Neural progenitor cell (in vitro differentiated cells): Measurements from ENCODE around the gene TGFB1. TPM values are rescaled to one million over a fixed set of nuclear protein-coding genes. Genes with fewer than 3 reads are reported as not detected.

Source experiments
- DNase-seq: peaks from one replicate; pipeline ENCODE4 v3.0.0-alpha.2; 2016; ENCODE audit warnings: low spot score
- H2AFZ ChIP-seq: fragments of 200-600 bp; sonication (generic); replicated peaks from 2 replicates; pipeline ENCODE4 v1.6.1; 2016; ENCODE audit warnings: antibody characterized with exemption
- H3F3A ChIP-seq: fragments of 200-600 bp; sonication (generic); 2 replicates; pipeline ENCODE4 v1.6.1; 2016; ENCODE audit warnings: antibody characterized with exemption, low read depth
- H3K27ac ChIP-seq: fragments of 200-600 bp; sonication (generic); 2 replicates; pipeline ENCODE4 v1.5.1; 2016; ENCODE audit warnings: mild to moderate bottlenecking
- H3K27me3 ChIP-seq: fragments of 200-600 bp; sonication (generic); 2 replicates; pipeline ENCODE4 v1.6.1; 2016; ENCODE audit warnings: mild to moderate bottlenecking, moderate library complexity
- H3K36me3 ChIP-seq: fragments of 200-600 bp; sonication (generic); 2 replicates; pipeline ENCODE4 v1.5.1; 2016
- H3K4me1 ChIP-seq: fragments of 200-600 bp; sonication (generic); 2 replicates; pipeline ENCODE4 v1.6.1; 2016; ENCODE audit warnings: mixed run types
- H3K4me2 ChIP-seq: fragments of 200-600 bp; sonication (generic); 2 replicates; pipeline ENCODE4 v1.6.1; 2016
- H3K4me3 ChIP-seq: fragments of 200-600 bp; sonication (generic); 2 replicates; pipeline ENCODE4 v1.5.1; 2016
- H3K79me2 ChIP-seq: fragments of 200-600 bp; sonication (generic); 2 replicates; pipeline ENCODE4 v1.6.1; 2016; ENCODE audit warnings: low read depth
- H3K9ac ChIP-seq: fragments of 200-600 bp; sonication (generic); 2 replicates; pipeline ENCODE4 v1.6.1; 2016
- H3K9me3 ChIP-seq: fragments of 200-600 bp; sonication (generic); 2 replicates; pipeline ENCODE4 v1.5.1; 2016; ENCODE audit warnings: low read depth
- H4K20me1 ChIP-seq: fragments of 200-600 bp; sonication (generic); 2 replicates; pipeline ENCODE4 v1.6.1; 2016; ENCODE audit warnings: low read depth
- H3K27ac Mint-ChIP-seq: 3 replicates; pipeline ENCODE4 v1.8.0; 2021; ENCODE audit warnings: mixed read lengths
- H3K27me3 Mint-ChIP-seq: 2 replicates; pipeline ENCODE4 v1.8.0; 2022; ENCODE audit warnings: low read depth, mild to moderate bottlenecking, inconsistent platforms, moderate library complexity, mixed read lengths; ENCODE audit not compliant: insufficient read depth
- H3K36me3 Mint-ChIP-seq: 3 replicates; pipeline ENCODE4 v1.8.0; 2021; ENCODE audit warnings: mixed read lengths
- H3K4me1 Mint-ChIP-seq: 3 replicates; pipeline ENCODE4 v1.8.0; 2021; ENCODE audit warnings: mixed read lengths
- H3K4me3 Mint-ChIP-seq: 3 replicates; pipeline ENCODE4 v1.8.0; 2021; ENCODE audit warnings: mild to moderate bottlenecking, moderate library complexity, mixed read lengths
- H3K9me3 Mint-ChIP-seq: 3 replicates; pipeline ENCODE4 v1.8.0; 2020; ENCODE audit warnings: mixed read lengths
- CTCF ChIP-seq: fragments of 200-600 bp; sonication (generic); IDR thresholded peaks from 2 replicates; pipeline ENCODE4 v1.5.1; 2017; ENCODE audit warnings: antibody characterized with exemption, mild to moderate bottlenecking
- EZH2 ChIP-seq: fragments of 200-600 bp; sonication (generic); IDR thresholded peaks from 2 replicates; pipeline ENCODE4 v1.6.1; 2017; ENCODE audit warnings: antibody characterized with exemption, mild to moderate bottlenecking, moderate library complexity
- EZH2phosphoT487 ChIP-seq: fragments of 200-600 bp; sonication (generic); IDR thresholded peaks from 2 replicates; pipeline ENCODE4 v1.6.1; 2017; ENCODE audit warnings: antibody characterized with exemption
- total RNA-seq: library from RNA; depleted of rRNA; stranded (reverse); fragments of >200 nt; gene quantifications from 2 replicates; pipeline ENCODE4 v1.2.3, GENCODE V29; 2015; ENCODE audit warnings: low replicate concordance

Gene TGFB1
- total RNA-seq, 1 donor from 2014 or later: 0.65 TPM

- TF ChIP-seq CTCF (no peak), EZH2 (no peak), EZH2phosphoT487 (no peak)
- peaks cover 21% of the 10 kb centered on the region for H4K20me1 ChIP-seq
- peaks cover 43% of the 10 kb centered on the region for H3K4me1 Mint-ChIP-seq
- no peak for DNase-seq
- no peaks in the 10 kb centered on the region for H3K9me3 ChIP-seq
- H3K36me3 ChIP-seq: no peaks in the 10 kb centered on the region
- H3K27ac ChIP-seq: no peak overlapping the region
- H3K9me3 Mint-ChIP-seq: no peaks in the 10 kb centered on the region
- no peak overlapping the region for H2AFZ ChIP-seq
- H3K27me3 ChIP-seq: peaks cover 12% of the 10 kb centered on the region
- no peaks in the 10 kb centered on the region for H3K79me2 ChIP-seq
- H3K27me3 Mint-ChIP-seq: peaks cover 10% of the 10 kb centered on the region
- no peak overlapping the region for H3K4me3 ChIP-seq
- peaks cover 21% of the 10 kb centered on the region for H3F3A ChIP-seq
- no peak overlapping the region for H3K9ac ChIP-seq
- no peak overlapping the region for H3K27ac Mint-ChIP-seq
- H3K4me3 Mint-ChIP-seq: no peak overlapping the region
- no peak overlapping the region for H3K4me2 ChIP-seq
- H3K36me3 Mint-ChIP-seq: peaks cover 5% of the 10 kb centered on the region
- peaks cover 18% of the 10 kb centered on the region for H3K4me1 ChIP-seq
Measured at GRCh38 chr19:41323023-41323422, 30.7 kb downstream of the TGFB1 start.

- Histone ChIP-seq H3K9me3 (no peaks in the 10 kb centered on the region), H3K27me3 (peaks cover 12% of the 10 kb centered on the region), H3K27ac (no peak overlapping the region), H2AFZ (no peak overlapping the region), H3K79me2 (no peaks in the 10 kb centered on the region), H3K9ac (no peak overlapping the region), H3F3A (peaks cover 21% of the 10 kb centered on the region), H3K4me3 (no peak overlapping the region), H4K20me1 (peaks cover 21% of the 10 kb centered on the region), H3K4me2 (no peak overlapping the region), H3K36me3 (no peaks in the 10 kb centered on the region), H3K4me1 (peaks cover 18% of the 10 kb centered on the region)
- DNase-seq: no peak
- Mint-ChIP-seq H3K36me3 (peaks cover 8% of the 10 kb centered on the region), H3K27ac (no peak overlapping the region), H3K27me3 (peaks cover 7% of the 10 kb centered on the region), H3K4me1 (peaks cover 41% of the 10 kb centered on the region), H3K4me3 (no peak overlapping the region), H3K9me3 (no peaks in the 10 kb centered on the region)
- TF ChIP-seq EZH2phosphoT487 (no peak), CTCF (no peak), EZH2 (no peak)
Measured at GRCh38 chr19:41322451-41322850, 31.3 kb downstream of the TGFB1 start.

- Histone ChIP-seq H3K27ac (no peak overlapping the region), H3K9me3 (no peaks in the 10 kb centered on the region), H2AFZ (no peak overlapping the region), H4K20me1 (peaks cover 21% of the 10 kb centered on the region), H3K27me3 (peaks cover 12% of the 10 kb centered on the region), H3K36me3 (peaks cover 4% of the 10 kb centered on the region), H3F3A (peaks cover 21% of the 10 kb centered on the region), H3K79me2 (no peaks in the 10 kb centered on the region), H3K4me3 (no peak overlapping the region), H3K4me2 (no peak overlapping the region), H3K4me1 (peaks cover 18% of the 10 kb centered on the region), H3K9ac (no peak overlapping the region)
- no peaks in the 10 kb centered on the region for H3K9me3 Mint-ChIP-seq
- no peak for TF ChIP-seq EZH2
- TF ChIP-seq EZH2phosphoT487: no peak
- TF ChIP-seq CTCF: peak; percentile 74
- peaks cover 36% of the 10 kb centered on the region for H3K4me1 Mint-ChIP-seq
- no peak overlapping the region for H3K27ac Mint-ChIP-seq
- no peak overlapping the region for H3K4me3 Mint-ChIP-seq
- peaks cover 15% of the 10 kb centered on the region for H3K36me3 Mint-ChIP-seq
- H3K27me3 Mint-ChIP-seq: peaks cover 6% of the 10 kb centered on the region
- DNase-seq: peak; percentile 80
Measured at GRCh38 chr19:41321600-41322270, 32.0 kb downstream of the TGFB1 start.
